IPS DF 4.7 (cell line): ENCODE measurements around the gene SERPINB6.
"Not testable (repeated sequence)": the region's sequence is repeated elsewhere in the genome, so short reads cannot be mapped to it uniquely, and the experiment has no call there.

ENCODE experiments used
- DNase-seq: peaks from one replicate; pipeline ENCODE4 v3.0.0-alpha.2; 2013; ENCODE audit warnings: low spot score; ENCODE audit errors: extremely low read depth

Gene SERPINB6

GRCh38 chr6:2977799-2978590 is 6.6 kb upstream of the SERPINB6 start:
- DNase-seq, result no peak

DNA sequence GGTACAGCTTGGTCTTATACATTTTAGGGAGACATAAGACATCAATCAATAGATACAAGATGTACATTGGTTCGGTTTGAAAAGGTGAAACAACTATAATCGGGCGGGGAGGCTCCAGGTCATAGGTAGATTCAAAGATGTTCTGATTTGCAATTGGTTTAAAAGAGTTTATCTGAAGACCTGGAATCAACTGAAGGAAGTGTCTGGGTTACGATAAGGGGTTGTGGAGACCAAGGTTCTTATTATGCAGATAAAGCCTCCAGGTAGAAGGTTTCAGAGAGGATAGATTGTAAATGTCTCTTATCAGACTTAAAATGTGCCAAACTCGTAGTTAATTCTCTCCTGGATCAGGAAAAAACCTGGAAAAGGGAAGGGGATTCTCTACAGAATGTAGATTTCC is 5.9 kb upstream of the SERPINB6 start:
- DNase-seq, result no peak

- DNase-seq, result no peak
These were observed 5.3 kb upstream of the SERPINB6 start for GRCh38 chr6:2976571-2977085.

DNA sequence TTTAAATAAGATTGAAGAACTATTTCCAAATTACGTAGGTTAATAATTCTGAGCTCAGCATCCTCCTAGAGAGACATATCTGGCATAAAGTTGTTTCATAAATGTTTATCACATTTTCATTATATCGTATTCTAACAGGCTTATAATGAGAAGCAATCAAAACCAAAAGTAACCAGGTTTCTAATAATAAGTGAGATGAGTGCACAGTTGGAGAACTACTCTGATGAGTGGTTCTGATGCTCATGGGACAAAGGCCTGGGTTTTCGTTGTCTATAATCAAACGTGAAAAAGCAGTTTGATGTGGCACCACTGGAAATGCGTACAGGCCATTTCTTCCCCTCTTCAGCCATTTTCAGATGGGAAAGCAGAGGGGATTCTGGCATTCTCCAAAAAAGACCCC is 4.7 kb upstream of the SERPINB6 start:
- DNase-seq, result no peak

- no peak for DNase-seq
These were observed 2.3 kb upstream of the SERPINB6 start for GRCh38 chr6:2973676-2974075.

DNA sequence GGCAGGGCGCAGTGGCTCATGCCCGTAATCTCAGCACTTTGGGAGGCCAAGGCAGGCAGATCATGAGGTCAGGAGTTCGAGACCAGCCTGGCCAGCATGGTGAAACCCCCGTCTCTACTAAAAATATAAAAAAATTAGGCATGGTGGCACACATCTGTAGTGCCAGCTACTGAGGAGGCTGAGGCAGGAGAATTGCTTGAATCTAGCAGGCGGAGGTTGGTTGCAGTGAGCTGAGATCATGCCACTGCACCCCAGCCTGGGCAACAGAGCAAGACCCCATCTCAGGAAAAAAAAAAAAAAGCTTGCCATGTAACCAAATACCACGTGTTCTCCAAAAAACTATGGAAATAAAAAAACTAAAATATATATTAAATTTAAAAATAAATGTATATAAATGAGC is 1.8 kb upstream of the SERPINB6 start:
- not testable (repeated sequence) for DNase-seq

GRCh38 chr6:2972685-2973084 is 1.3 kb upstream of the SERPINB6 start:
- DNase-seq, result not testable (repeated sequence)

DNA sequence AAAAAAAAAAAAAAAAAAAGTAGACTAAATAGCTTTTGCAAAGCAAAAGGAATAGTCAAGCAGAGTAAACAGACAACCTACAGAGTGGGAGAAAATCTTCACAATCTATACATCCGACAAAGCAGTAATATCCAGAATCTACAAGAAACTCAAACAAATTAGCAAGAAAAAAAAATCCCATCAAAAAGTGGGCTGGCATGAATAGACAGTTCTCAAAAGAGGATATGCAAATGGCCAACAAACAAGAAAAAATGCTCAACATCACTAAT is 786 bp upstream of the SERPINB6 start:
- DNase-seq, result not testable (repeated sequence)

DNA sequence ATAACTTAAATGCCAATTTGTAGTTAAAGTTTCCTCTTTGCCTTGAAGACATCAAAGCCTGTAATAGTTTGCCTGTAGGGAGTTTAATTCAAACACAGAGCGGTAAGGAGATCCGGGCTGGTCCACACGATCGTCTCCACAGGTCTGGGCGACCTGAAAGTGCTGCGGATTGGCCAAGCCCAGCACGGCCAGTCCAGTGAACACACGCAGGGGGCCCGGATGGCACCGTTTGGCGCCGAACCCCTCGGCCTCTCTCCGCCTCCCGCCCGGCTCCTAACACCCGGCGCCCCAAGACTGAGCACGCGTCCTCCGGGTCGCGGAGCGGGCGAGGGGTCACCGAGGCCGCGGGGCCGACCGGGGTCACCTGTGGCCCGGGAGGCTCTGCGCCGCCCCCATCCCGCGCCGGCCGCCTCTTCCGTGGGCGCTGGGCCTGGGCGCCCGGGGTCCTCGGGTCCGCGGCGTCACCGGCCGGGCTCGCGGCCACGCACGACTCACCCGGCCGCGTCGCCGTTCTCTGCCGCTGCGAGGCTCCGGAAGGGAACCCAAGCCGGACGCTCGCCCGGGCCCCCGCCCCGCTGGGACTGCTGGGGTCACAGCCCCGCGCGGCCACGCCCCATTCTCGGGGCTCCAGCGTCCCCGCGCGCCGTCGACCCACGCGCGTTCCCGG is 481 bp downstream of the SERPINB6 start:
- no peak for DNase-seq

DNA sequence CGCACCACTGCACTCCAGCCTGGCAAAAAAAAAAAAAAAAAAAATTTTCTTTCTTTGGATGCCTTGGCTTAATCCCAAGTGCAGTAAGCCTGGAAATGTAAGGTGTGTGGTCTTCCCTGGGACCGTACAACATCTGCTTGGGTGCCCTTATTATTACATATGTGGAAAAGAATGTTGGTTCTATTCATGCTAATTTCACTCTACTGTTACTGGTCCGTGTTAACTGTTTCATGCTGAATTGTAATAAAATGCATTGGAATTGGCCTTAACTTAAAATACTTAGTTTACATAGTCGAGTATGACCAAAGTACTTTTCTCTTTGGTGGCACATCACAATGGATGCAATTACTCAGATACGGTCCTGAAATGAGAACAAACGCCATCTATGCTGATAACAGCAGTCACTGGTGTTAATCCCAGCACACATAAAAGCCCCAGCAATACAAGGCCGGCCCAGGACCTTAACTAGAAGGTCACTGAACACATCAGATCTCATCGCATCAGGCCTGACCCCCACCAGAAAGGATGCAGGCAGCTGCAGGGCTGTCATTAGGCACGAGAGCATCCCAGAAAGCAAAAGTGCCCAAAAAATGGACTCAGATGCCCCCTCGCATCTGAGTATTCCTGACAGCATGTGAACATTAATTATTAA is 1.2 kb downstream of the SERPINB6 start:
- DNase-seq, result no peak

DNA sequence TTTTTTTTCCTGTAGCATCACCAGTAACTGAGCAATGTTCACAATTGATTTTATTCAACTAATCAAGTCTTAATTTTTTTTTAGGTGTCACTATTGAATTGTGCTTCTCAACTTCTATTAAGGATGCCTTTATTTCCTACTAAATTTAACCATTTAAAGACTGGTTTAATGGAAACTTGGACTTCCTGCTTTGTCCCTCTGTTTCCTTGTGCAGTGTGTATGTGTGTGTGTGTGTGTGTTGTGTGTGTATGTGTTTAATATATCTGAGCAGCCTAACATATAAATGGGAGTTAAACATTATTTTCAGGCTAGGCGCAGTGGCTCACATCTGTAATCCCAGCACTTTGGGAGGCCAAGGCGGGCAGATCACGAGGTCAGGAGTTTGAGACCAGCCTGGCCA is 1.8 kb downstream of the SERPINB6 start:
- DNase-seq, result no peak

GRCh38 chr6:2968600-2969135 is 2.7 kb downstream of the SERPINB6 start:
- DNase-seq, result no peak

DNA sequence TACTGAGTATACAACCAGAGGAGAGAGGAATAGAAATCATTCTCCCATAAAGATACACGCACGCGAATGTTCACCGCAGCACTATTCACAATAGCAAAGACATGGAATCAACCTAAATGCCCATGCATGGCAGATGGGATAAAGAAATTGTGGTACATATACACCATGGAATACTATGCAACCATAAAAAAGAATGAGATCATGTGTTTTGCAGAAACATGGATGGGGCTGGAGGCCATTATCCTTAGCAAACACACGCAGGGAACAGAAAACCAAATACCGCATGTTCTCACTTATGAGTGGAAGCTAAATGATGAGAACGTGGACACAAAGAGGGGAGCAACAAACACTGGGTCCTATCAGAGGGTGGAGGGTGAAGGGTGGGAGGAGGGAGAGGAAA is 3.4 kb downstream of the SERPINB6 start:
- DNase-seq, result no peak

DNA sequence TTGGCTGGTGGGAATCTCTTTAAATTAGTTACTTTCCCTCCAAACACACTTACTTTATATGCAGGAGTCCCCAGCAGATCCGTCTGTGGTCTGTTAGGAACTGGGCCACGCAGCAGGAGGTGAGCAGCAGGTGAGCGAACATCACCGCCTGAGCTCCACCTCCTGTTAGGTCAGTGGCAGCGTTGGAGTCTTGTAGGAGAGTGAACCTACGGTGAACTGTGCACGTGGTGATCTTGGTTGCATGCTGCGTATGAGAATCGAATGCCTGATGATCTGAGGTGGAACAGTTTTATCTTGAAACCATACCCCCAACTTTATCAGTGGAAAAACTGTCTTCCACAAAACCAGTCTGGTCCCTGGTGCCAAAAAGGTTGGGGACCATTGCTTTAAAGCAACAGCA is 5.0 kb downstream of the SERPINB6 start:
- no peak for DNase-seq

GRCh38 chr6:2964793-2965505 is 6.4 kb downstream of the SERPINB6 start:
- DNase-seq, result no peak

DNA sequence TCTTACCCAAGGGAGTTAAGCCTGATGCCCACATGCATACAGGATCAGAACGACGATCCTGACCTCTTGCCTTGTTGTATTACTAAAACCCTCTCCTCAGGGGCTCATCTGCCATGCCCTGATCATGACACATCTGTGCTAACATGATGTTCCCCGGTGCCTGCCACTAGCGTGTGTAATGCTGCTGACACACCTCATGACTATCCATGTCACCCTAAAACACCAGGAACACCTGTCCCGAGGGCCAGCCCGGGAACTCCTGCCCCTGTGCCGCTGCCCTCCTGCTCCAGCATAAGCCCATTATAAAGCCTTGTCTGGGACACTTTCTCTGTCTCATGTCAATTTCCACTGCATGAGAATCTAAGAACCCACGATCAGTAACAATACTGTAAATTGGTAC is 7.6 kb downstream of the SERPINB6 start:
- no peak for DNase-seq

DNA sequence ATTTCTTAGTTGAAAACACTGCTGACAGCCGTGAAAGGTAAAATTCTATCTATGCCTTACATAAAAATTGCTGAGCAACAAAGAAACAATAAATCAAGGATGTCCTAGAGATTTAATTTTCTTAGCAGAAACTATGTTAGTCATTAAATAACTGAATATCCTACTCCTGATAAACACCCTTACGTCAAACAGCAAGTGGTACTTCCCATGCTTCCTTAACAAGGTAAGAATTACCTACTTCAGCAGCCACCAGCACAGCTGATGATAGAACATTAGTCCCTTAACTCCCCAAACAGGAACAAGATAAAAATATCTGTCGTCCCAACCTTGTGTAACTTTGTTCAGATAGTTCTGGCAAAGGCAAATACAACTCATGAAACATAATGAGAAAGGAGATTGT is 8.7 kb downstream of the SERPINB6 start:
- no peak for DNase-seq

DNA sequence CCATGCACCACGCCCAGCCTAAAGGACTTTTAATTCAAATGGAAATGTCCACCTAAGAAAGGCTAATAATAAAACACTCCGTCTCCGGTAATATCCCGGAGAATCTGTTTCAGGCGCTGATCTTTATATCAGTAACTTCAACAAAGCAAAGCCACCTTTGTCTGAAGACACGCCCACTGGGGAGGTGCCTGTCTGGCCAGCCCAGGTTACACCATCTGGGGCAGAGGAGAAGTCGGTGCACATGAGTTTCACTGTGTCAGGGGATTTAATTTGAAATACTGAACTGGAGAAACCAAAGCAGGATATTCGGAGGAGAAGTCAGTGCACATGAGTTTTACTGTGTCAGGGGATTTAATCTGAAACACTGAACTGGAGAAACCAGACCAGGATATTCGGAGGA is 9.4 kb downstream of the SERPINB6 start:
- DNase-seq, result no peak

DNA sequence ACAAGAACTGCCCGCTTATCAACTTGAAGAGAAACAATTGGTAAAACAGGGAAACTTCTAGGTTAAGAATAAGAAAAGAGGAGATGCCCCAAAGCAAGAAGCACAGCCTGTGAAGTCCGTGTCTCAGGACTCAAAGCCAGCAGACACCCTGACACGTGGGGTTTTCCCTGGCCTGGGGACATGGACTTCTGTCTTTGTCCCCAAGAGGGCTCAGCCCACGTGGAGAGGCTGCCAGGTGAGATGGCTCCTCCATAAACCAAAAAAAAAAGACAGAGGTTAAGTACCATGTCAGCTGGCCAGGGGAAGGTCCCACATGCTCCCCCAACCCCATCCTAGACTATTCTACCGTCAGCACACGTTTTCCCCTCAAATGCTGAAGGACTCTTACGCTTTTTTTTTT is 9.9 kb downstream of the SERPINB6 start:
- no peak for DNase-seq

DNA sequence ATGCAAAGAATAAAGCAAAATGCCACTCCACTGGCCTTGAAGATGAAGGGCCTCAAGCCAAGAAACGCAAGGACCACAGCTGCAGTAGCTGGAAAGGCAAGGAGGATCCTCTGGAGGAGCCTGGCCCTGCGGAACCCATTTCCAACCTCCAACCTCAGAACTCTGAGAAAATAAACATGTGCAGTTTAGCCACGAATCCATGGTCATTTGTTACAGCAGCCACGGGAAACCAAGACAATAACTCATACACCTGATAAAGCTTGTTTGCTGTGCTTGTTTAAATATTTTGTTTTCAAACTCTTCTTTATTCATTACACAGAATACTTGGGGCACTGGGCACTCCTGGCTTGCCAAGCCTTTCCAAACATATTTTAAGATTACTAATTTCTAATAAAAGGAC is 10.4 kb downstream of the SERPINB6 start:
- no peak for DNase-seq

- DNase-seq, result no peak
These were observed 11.3 kb downstream of the SERPINB6 start for GRCh38 chr6:2959909-2960719.
